NK-92 treated with Interleukin-12 subunit alpha and Interleukin-12 subunit beta, amount 100 ng/mL, for 24 hours (cell line): Measurements from ENCODE around the gene MSI2.

Experiments
- DNase-seq: peaks from one replicate; lab custom pipeline; 2025; lab: John Stamatoyannopoulos, UW

Gene MSI2

DNA sequence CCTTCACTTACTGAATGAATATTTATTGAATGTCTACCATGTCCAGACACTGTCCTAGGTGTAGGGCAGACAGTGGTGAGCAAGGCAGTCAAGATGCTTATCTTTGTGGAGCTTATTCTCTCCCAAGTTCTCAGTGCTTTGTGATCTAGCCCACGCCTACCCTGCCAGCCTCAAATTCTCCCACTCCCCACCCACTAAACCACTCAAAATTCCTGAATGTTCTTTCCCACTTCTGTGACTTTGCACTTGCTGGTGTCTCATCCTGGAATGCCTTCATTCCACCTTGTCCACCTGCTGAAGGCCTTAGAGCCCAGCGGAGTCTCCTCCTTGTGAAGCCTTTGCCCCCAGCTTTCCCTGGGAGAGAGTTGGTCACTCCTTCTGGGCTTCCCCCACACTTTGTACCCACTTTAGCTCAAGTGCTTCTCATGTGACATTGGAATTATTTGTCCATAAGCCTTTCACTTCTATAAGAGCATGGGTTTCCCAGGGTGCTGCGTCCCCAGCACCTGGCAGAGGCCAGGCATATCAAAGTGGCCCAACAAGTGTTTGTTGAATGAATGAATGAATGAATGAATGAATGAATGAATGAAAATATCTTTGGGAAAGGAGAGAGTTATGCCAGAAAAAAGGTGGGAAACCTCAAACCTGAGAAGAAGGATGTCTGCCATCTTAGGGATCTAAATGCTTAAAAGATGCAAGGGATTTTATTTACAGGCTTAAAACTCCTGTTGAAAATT lies 465.8 kb downstream of the MSI2 start:
- no peak for DNase-seq

DNA sequence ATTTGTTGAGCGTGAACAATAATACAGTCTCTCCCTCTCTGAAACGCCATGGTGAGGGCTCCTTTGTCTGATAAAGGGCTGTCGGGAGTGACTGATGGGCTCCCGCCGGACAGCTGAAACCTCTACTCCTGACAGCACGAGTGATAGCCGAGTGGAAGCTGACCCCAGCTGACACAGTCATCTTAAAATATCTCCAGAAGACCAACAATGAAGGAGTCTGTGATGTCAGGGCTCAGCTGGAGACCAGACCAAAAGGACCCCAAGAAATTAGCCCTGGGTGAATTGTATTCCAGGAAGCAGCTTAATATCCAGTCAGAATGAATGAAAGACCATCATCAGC lies 466.4 kb downstream of the MSI2 start:
- no peak for DNase-seq

DNA sequence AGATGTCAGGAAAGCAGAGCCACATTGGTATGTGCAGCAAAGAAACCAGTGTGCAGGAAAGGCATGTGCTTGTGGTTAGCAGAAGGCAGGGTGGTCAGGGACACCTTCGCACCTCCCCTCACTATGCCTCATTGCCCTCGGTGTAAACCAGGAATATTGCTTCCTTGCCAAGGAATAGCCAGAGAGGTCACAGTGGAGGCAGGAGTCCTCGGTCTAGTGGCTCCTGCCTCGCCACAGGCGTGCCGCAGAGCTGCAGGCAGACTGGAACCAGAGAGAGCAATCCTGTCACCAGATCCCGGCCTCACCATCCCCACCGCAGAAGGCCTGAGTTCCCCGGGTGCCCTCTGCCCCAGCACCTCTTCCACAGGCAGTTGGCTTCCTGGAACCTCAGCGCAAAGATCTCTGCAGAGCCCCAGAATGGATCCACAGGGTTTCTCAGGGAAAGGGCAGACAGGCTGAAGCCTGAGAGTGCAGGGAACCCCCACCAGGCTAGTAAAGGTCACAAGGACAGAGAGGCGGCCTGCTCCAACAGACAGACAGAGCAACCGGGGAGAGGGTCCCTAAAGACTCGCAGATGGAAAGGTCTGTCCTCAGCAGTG lies 467.2 kb downstream of the MSI2 start:
- no peak for DNase-seq

GRCh38 chr17:57724026-57724728 lies 467.9 kb downstream of the MSI2 start:
- DNase-seq: no peak

DNA sequence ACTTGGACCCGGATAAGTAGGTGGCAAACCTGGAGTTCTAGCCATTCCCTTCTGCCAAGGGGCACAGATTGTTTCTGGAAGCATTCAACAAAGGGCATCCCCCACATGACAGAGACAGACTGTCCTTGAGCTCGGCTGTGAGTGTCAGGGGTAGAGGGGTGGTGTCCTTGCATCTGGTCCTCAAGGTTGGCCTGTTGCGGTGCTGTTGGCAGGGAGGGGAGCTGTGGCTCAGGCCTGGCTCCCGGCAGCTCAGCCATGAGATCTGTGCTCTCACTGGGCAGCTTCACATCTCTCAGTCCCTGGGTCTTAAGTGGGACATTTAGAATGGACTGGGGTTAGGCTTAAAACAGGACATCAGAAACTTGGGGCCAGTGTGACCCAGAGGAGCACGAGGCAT lies 468.4 kb downstream of the MSI2 start:
- no peak for DNase-seq

- no peak for DNase-seq
Measured at GRCh38 chr17:57726213-57726790, 470.0 kb downstream of the MSI2 start.

GRCh38 chr17:57726838-57727237 lies 470.5 kb downstream of the MSI2 start:
- DNase-seq: no peak

DNA sequence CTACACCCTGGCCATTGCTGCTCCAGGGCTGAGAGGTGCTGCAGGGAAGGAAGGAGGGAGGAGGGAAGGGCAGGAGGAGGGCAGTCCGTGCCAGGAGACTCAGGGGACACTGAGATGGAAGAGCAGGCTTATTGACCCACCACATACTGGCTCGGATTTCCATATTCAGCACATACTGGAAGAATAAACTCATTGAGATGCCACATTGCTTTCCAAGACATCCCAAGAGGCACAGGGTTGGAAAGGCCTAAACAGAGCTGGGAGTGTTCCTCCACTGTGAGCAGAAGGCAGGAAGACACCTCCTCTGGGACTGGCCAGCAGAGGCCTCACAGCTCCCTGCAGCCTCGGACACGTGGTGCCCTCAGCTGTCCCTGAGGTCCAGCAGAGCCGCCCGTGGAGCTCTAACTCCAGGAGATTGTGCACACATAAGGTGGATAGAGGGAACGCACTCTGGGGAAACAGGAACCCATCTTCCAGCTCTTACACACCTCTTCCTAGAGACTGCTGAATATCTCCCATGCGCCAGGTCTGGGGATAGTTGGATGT lies 471.4 kb downstream of the MSI2 start:
- no peak for DNase-seq

DNA sequence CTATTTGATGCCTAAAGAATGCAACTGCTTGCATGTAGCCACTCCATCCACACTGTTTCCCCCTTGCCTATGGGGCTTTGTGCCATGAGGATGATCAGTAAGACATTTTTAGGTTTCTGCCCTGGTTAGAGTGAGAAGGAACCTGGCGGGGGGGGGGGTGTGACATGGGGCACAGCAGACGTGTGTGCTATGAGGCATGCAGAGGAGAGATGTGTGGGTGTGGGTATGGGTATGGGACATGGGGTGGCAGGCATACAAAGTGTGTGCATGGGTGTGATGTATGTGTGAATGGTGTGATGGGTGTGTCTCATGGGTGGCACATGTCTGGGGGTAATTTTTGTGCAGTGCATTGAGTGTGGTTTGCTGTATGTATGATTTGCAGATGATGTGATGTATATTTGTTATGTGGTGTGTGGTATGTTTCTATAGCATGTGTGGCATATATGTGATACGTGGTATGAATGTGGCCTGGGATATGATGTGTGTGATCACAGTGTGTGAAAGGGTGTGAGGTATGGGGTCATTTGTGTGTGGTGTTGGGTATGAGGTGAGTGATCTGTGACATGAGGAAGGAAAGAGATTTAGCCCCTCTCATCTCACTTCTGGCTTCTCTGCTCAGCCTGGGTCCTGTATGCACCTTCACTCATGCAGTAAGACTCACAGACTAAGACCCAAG lies 473.8 kb downstream of the MSI2 start:
- no peak for DNase-seq

DNA sequence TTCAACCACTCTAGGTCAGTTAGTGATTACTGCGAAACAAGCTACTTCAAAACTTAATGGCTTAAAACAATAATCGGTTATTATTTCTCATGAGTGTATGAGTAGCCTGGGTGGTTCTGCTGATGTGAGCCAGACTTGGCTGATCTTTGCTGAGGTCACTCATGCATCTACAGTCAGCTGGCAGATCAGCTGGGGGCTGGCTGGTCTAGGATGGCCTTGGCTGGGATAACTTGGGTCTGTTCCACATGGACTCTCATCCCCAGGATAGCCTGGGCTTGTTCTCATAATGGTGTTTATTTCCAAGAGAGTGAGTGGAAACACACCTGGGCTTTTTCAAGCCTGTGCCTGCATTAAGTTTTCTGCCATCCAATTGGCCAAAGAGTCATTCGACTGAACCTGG lies 475.7 kb downstream of the MSI2 start:
- no peak for DNase-seq

DNA sequence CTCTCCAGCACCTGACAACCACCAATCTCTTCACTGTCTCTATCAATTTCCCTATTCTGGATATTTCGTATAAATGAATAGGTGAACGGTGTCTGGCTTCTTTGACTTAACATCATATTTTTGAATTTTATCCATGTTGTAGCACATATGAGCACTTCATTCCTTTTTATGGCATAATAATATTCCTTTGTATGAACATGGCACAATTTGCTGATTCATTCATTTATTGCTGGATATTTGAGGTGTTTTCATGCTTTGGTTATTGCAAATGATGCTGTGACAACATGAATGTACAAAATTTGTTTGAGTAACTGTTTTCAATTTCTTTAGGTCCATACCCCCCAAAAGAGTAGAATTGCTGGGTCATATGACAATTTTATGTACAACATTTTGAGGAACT lies 476.8 kb downstream of the MSI2 start:
- DNase-seq: no peak
